GM12878 (cell line): Measurements from ENCODE around the gene BTBD9. TPM values are rescaled to one million over a fixed set of nuclear protein-coding genes. Genes with fewer than 3 reads are reported as not detected.

Experiments used
- ATAC-seq: fragments of 200-7000 bp; cut with Tn5 transposase; 3 replicates; pipeline ENCODE4 v1.9.1; 2020; ENCODE audit warnings: mild to moderate bottlenecking, moderate library complexity
- BruUV-seq: library from RNA; stranded (reverse); fragments of 400-500 nt; replicated peaks from 2 replicates; lab custom pipeline; 2021; lab: Mats Ljungman, UMichigan
- CTCF ChIA-PET: fragments of 300-600 bp; sonication (Branson Sonifier 250); formaldehyde crosslinking; extraction: SDS; loops from one replicate; lab custom pipeline; 2021; ENCODE audit warnings: inconsistent platforms; lab: Yijun Ruan, JAX
- POLR2A ChIA-PET: fragments of 350-600 bp; formaldehyde crosslinking; extraction: SDS; loops from one replicate; lab custom pipeline; 2021; ENCODE audit warnings: inconsistent platforms; lab: Charles Lee
- RAD21 ChIA-PET: fragments of 300-600 bp; sonication (Branson Sonifier 250); formaldehyde crosslinking; loops from one replicate; lab custom pipeline; 2023; ENCODE audit warnings: antibody characterized with exemption; ENCODE audit not compliant: unreplicated experiment; lab: Charles Lee
- SMC1A ChIA-PET: fragments of 300-600 bp; sonication (Branson Sonifier 250); formaldehyde crosslinking; loops from one replicate; lab custom pipeline; 2023; ENCODE audit not compliant: unreplicated experiment, uncharacterized antibody; lab: Charles Lee
- DNase-seq: peaks from one replicate; pipeline ENCODE4 v3.0.0-alpha.2; 2011; ENCODE audit warnings: low read depth, low spot score
- FAIRE-seq: peaks from 3 replicates; lab custom pipeline; 2011; peaks lifted over from hg19 to GRCh38; lab: Jason Lieb, UNC
- H2AFZ ChIP-seq: 2 replicates; pipeline ENCODE4 v1.6.0; 2011; ENCODE audit warnings: low read depth, low read length, control low read depth; ENCODE audit not compliant: control insufficient read depth
- H3K27ac ChIP-seq: 2 replicates; pipeline ENCODE4 v1.5.1; 2011; ENCODE audit warnings: control low read depth; ENCODE audit not compliant: control insufficient read depth, insufficient read depth
- H3K27me3 ChIP-seq, 2 experiments: replicated peaks in 1 of 2; 2 replicates each; pipeline versions ENCODE4 v1.6.0 to v1.6.1; 2011; ENCODE audit warnings: low read length in 1 of 2; ENCODE audit not compliant: control insufficient read depth in 2 of 2, insufficient read depth in 2 of 2
- H3K36me3 ChIP-seq, 2 experiments: 2 replicates each; pipeline ENCODE4 v1.5.1; 2011; ENCODE audit warnings: low read length in 1 of 2; ENCODE audit not compliant: control insufficient read depth in 2 of 2, insufficient read depth in 2 of 2
- H3K4me1 ChIP-seq: 2 replicates; pipeline ENCODE4 v1.6.1; 2011; ENCODE audit warnings: mild to moderate bottlenecking, low read length, moderate library complexity, mixed read lengths; ENCODE audit not compliant: control insufficient read depth, insufficient read depth
- H3K4me2 ChIP-seq: 2 replicates; pipeline ENCODE4 v1.6.0; 2011; ENCODE audit warnings: control low read depth; ENCODE audit not compliant: control insufficient read depth, insufficient read depth
- H3K4me3 ChIP-seq: fragments of 200-600 bp; sonication (generic); 2 replicates; pipeline ENCODE4 v1.5.1; 2016
- H3K79me2 ChIP-seq: 2 replicates; pipeline ENCODE4 v1.6.0; 2011; ENCODE audit warnings: low read length; ENCODE audit not compliant: control insufficient read depth, insufficient read depth
- H3K9ac ChIP-seq: 2 replicates; pipeline ENCODE4 v1.8.0; 2011; ENCODE audit warnings: low read length, control low read depth, mixed read lengths; ENCODE audit not compliant: control insufficient read depth, insufficient read depth
- H3K9me3 ChIP-seq: replicated peaks from 3 replicates; pipeline ENCODE4 v1.5.1; 2011; ENCODE audit warnings: mild to moderate bottlenecking, low read length; ENCODE audit not compliant: control insufficient read depth, insufficient read depth
- H4K20me1 ChIP-seq: 2 replicates; pipeline ENCODE4 v1.6.0; 2011; ENCODE audit not compliant: control insufficient read depth, insufficient read depth
- ATF2 ChIP-seq: IDR thresholded peaks from 2 replicates; pipeline ENCODE4 v1.6.1; 2012; ENCODE audit warnings: low read length, inconsistent platforms
- ATF7 ChIP-seq: fragments of 450-650 bp; IDR thresholded peaks from 2 replicates; pipeline ENCODE4 v1.6.1; 2016; ENCODE audit warnings: low read depth, mild to moderate bottlenecking
- CBFB ChIP-seq: IDR thresholded peaks from 2 replicates; pipeline ENCODE4 v1.6.1; 2016; ENCODE audit warnings: antibody characterized with exemption, low read depth
- CBX5 ChIP-seq: sonication (generic); IDR thresholded peaks from 2 replicates; pipeline ENCODE4 v1.6.1; 2016; ENCODE audit warnings: low read depth, moderate library complexity, mild to moderate bottlenecking, inconsistent platforms
- IRF4 ChIP-seq: IDR thresholded peaks from 2 replicates; pipeline ENCODE4 v1.6.1; 2011; ENCODE audit warnings: low read depth, low read length
- MEF2A ChIP-seq: IDR thresholded peaks from 2 replicates; pipeline ENCODE4 v1.6.1; 2011; ENCODE audit warnings: low read depth, mild to moderate bottlenecking, low read length, moderate library complexity; ENCODE audit not compliant: insufficient read depth
- RUNX3 ChIP-seq: IDR thresholded peaks from 2 replicates; pipeline ENCODE4 v1.6.1; 2012; ENCODE audit warnings: low read length, inconsistent platforms
- SPI1 ChIP-seq: IDR thresholded peaks from 2 replicates; pipeline ENCODE4 v1.6.1; 2011; ENCODE audit warnings: low read depth, mild to moderate bottlenecking, low read length, moderate library complexity, borderline replicate concordance; ENCODE audit not compliant: insufficient read depth
- WGBS: methylation state at CpG from one replicate; pipeline ENCODE4 v1.1.6; 2016; ENCODE audit warnings: low lambda C conversion rate; ENCODE audit not compliant: insufficient replicate concordance, insufficient coverage; ENCODE audit errors: missing lambda C conversion rate; 5-methylcytosine and 5-hydroxymethylcytosine counted together
- in situ Hi-C: fragments of 300-500 bp; cut with MboI; formaldehyde crosslinking; loops from 9 replicates; pipeline ENCODE4 v1.14.3; 2018; ENCODE audit warnings: mixed read lengths
- intact Hi-C: fragments of 100-400 bp; cut with micrococcal nuclease; formaldehyde crosslinking; loops from one replicate; pipeline ENCODE4 v1.14.2; 2022; ENCODE audit not compliant: unreplicated experiment
- polyA plus RNA-seq, 11 experiments: library from polyadenylated mRNA; depleted of rRNA in 4 of 11; unstranded in 6 of 11; stranded (reverse) in 5 of 11; fragments of >200 nt; fragmentation: Nextera tagmentation in 4 of 11; fragmentation: Illumina TruSeq in 1 of 11; extraction: Ambion mirVana in 4 of 11; extraction: Trizol in 1 of 11; gene quantifications; 1 replicate in 1 of 11; 2 replicates in 10 of 11; pipeline versions ENCODE4 v1.2.1 to v1.2.3, GENCODE V29; 2011 to 2016; ENCODE audit warnings: inconsistent platforms in 2 of 11, missing spikeins in 2 of 11, low read depth in 1 of 11
- total RNA-seq, 4 experiments: library from RNA; depleted of rRNA in 3 of 4; stranded (reverse); fragments of >200 nt in 3 of 4; fragmentation: Illumina TruSeq in 1 of 4; extraction: Trizol in 1 of 4; gene quantifications; 2 replicates each; pipeline versions ENCODE4 v1.2.1 to v1.2.3, GENCODE V29; 2013 to 2021

Gene BTBD9
- total and polyA plus RNA-seq, 10 of the 15 experiments (the other 5 are each of a cell fraction or from before 2014, with no cell fraction given), result 0.22 to 8.6 (median 4.6) TPM

- peak overlapping the region; percentile 59 for H3K4me2 ChIP-seq
- SMC1A ChIA-PET, result interaction anchor here (0.7 to 1.4 kb wide), 7 partner anchors 8 to 451 kb away, joined by 3 to 4 read pairs (median 3); no protein-coding TSS in a partner anchor
- ATAC-seq (peak; percentile 91), DNase-seq (peak; percentile 51), FAIRE-seq (peak; percentile 52)
- no TSS peak for BruUV-seq
- H3K4me1 ChIP-seq, result peaks cover 38% of the 10 kb centered on the region
- H3K27me3 ChIP-seq, result no peaks in the 10 kb centered on the region
- TF ChIP-seq MEF2A (no peak), SPI1 (no peak), CBFB (peak; percentile 36; the same call in 1 of the 2 replicates), RUNX3 (peak; percentile 80), ATF7 (0 out of 2 replicates have a peak, but pooled peaks have one; percentile 27), ATF2 (peak; percentile 31; the same call in 1 of the 2 replicates), CBX5 (peak; percentile 35; the same call in 1 of the 2 replicates), IRF4 (no peak)
- intact Hi-C loops (no loop called here), in situ Hi-C loops (no loop called here)
- H4K20me1 ChIP-seq, result no peaks in the 10 kb centered on the region
- H3K79me2 ChIP-seq, result no peaks in the 10 kb centered on the region
- H3K36me3 ChIP-seq, result no peaks in the 10 kb centered on the region
- WGBS, result 7% methylated on average over 4 of the region's 4 CpGs
- H3K4me3 ChIP-seq, result peak overlapping the region; percentile 46; the same call in 1 of the 2 replicates
- peak overlapping the region; percentile 15; the same call in 1 of the 2 replicates for H2AFZ ChIP-seq
- RAD21 ChIA-PET, result interaction anchor here (1.1 kb wide), 1 partner anchor 335 kb away, joined by 3 read pairs; no protein-coding TSS in a partner anchor
- no peaks in the 10 kb centered on the region for H3K9me3 ChIP-seq
- POLR2A ChIA-PET, result no interaction called here
- peak overlapping the region; percentile 47 for H3K27ac ChIP-seq
- no peak overlapping the region for H3K9ac ChIP-seq
- CTCF ChIA-PET, result interaction anchor here (0.8 to 1.8 kb wide), 2 partner anchors 16 to 259 kb away, joined by 3 to 6 read pairs; no protein-coding TSS in a partner anchor
Measured at GRCh38 chr6:38234934-38235682, 404.6 kb downstream of the BTBD9 start.
